ENCODE measurements around the gene C9orf85. TPM values are rescaled to one million over a fixed set of nuclear protein-coding genes. Genes with fewer than 3 reads are reported as not detected.
"Not testable (repeated sequence)": the region's sequence is repeated elsewhere in the genome, so short reads cannot be mapped to it uniquely, and the experiment has no call there.

The C9orf85 gene
- total RNA-seq, 2 donors from 2014 or later: 5.4 to 6.2 TPM

DNA sequence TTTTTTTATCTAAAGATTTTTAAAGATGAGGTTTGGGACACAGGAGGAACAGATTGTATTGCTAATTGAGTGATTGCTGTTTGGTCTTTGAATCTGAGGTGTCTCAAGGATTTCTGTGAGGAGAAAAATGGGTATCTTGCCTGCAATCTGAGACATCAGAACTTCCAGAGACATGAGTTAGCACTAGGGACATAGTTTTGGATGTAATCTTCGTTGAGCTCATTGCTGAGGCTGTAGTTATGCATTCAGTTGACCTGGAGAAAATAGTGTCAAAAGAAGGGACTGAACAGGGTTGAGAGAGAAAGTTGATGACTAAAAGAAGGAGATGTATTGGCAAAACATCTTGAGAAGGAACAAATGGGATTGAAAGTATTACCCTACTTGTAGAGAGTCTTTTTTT lies 24.6 kb downstream of the C9orf85 start:
- H3K4me1 Mint-ChIP-seq: peaks cover 20% of the 10 kb centered on the region

DNA sequence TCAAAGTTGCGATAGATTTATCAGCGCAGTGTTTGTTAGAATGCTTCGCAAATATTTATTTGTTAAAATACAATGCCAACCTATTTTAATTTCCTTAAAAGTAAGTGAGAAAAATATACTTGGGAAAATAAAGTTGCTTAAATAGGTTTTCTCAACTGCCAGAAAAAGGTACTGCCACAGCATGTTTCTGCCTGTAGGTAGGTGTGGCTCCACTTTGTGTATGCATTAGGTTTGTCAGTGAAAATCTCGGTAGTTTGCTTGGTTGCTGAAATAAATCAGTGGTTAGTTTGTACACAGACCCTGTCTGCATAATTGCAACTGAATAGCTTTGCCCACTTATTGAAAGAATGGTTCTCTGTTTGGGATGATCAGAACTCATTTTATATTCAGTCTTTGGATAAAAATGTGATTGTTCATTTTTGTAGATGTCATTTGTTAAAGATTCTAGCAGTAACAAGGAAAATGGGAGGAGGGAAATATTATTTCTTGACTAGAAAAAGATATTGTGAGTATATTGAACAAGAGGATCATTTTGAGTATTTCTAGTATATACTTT lies 25.7 kb downstream of the C9orf85 start:
- H3K27ac Mint-ChIP-seq: no peak overlapping the region

More for the DNA sequence above, 24.6 kb downstream of the C9orf85 start:
- Mint-ChIP-seq H3K36me3 (ENCODE audit: low read depth) (no peaks in the 10 kb centered on the region), H3K27ac (no peak overlapping the region), H3K4me3 (no peak overlapping the region), H3K27me3 (no peaks in the 10 kb centered on the region)
- no peaks in the 10 kb centered on the region for H3K9me3 ChIP-seq (ENCODE audit: control insufficient read depth, low read length, poor library complexity, severe bottlenecking)
- ATAC-seq (no peak), DNase-seq (no peak)

DNA sequence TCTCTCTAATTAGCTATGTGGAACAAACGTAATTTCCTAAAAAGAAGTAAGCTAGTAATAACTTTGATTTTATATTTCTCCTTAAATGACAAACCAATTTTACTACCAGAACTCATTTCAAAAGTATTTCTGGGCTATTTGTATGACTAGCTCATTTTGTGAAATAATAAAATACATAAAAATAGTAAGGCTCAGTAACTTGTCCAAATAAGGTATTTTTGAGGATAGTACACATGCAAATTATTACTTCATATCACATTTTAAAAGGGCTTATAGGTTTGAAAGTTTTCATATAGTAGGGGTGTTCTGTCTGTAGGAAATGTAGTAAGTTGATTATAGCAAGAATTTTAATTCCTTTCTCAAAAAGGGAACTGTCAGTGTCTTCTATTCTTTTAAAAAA lies 26.5 kb downstream of the C9orf85 start:
- no peak for ATAC-seq
- H3K4me3 Mint-ChIP-seq: no peak overlapping the region
- H3K9me3 ChIP-seq (ENCODE audit: control insufficient read depth, low read length, poor library complexity, severe bottlenecking): no peaks in the 10 kb centered on the region
- peaks cover 29% of the 10 kb centered on the region for H3K4me1 Mint-ChIP-seq
- no peak overlapping the region for H3K27ac Mint-ChIP-seq
- DNase-seq: no peak
- H3K36me3 Mint-ChIP-seq (ENCODE audit: low read depth): no peaks in the 10 kb centered on the region
- H3K27me3 Mint-ChIP-seq: no peaks in the 10 kb centered on the region

More for the DNA sequence above, 25.7 kb downstream of the C9orf85 start:
- Mint-ChIP-seq H3K4me3 (no peak overlapping the region), H3K4me1 (peaks cover 29% of the 10 kb centered on the region), H3K27me3 (no peaks in the 10 kb centered on the region), H3K36me3 (ENCODE audit: low read depth) (no peaks in the 10 kb centered on the region)
- ATAC-seq (no peak), DNase-seq (no peak)
- H3K9me3 ChIP-seq (ENCODE audit: control insufficient read depth, low read length, poor library complexity, severe bottlenecking): no peaks in the 10 kb centered on the region

DNA sequence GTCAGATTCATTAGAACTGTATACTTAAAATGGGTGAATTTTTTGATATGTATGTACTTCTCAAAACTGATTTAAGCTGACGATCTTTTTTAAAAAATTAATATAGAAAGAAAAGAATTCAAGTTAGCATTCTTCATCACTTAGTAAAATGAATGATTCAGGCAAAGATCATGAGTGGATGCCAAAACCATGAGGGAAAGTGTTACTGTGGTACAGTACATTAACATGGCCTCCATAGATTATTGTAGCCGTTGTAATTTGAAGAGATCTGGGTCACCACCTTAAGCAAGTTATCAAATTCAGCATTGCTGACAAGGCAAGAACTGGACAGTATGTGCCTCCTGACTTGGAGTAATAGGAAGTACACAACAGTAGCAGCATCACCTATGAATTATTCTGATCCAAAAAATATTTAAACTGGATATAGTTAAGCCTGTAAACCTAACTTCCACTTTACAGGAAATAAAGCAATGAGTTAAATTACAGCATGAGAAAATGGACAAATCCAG lies 29.7 kb downstream of the C9orf85 start:
- no peaks in the 10 kb centered on the region for H3K27me3 Mint-ChIP-seq
- no peak overlapping the region for H3K27ac Mint-ChIP-seq
- H3K9me3 ChIP-seq (ENCODE audit: control insufficient read depth, low read length, poor library complexity, severe bottlenecking): no peaks in the 10 kb centered on the region
- ATAC-seq (no peak), DNase-seq (no peak)
- H3K36me3 Mint-ChIP-seq (ENCODE audit: low read depth): no peaks in the 10 kb centered on the region
- peaks cover 26% of the 10 kb centered on the region for H3K4me1 Mint-ChIP-seq
- no peak overlapping the region for H3K4me3 Mint-ChIP-seq

DNA sequence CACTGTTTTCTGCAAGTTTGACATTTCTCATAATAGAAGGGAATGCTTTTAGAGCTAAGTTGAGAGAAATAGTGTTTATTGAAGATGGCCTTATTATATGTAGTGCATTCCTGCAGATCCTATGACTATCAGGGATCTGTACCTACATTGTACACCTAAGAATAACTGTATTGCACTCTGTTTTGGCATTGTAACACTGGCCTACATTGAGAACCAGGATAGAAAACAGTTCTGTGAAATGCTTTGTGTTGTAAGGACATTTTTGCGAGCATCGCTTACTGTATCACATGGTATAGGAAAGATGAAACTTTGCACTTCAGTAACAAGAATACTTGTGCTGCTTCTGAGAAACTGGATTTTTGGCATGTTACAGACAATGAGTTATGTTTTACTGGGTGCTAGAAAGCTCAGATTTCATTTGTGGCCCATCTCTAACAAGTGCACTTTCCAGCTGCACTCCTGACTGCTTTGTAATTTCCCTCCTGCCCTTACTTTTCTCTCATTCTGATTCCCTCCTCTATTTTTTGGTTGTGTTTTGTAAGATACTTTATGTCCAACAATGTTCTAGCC lies 30.6 kb downstream of the C9orf85 start:
- ATAC-seq: no peak
- Mint-ChIP-seq H3K27ac (no peak overlapping the region), H3K4me1 (peaks cover 25% of the 10 kb centered on the region), H3K36me3 (ENCODE audit: low read depth) (peaks cover under 1% of the 10 kb centered on the region), H3K4me3 (no peak overlapping the region), H3K27me3 (no peaks in the 10 kb centered on the region)
- no peaks in the 10 kb centered on the region for H3K9me3 ChIP-seq (ENCODE audit: control insufficient read depth, low read length, poor library complexity, severe bottlenecking)
- no peak for DNase-seq

DNA sequence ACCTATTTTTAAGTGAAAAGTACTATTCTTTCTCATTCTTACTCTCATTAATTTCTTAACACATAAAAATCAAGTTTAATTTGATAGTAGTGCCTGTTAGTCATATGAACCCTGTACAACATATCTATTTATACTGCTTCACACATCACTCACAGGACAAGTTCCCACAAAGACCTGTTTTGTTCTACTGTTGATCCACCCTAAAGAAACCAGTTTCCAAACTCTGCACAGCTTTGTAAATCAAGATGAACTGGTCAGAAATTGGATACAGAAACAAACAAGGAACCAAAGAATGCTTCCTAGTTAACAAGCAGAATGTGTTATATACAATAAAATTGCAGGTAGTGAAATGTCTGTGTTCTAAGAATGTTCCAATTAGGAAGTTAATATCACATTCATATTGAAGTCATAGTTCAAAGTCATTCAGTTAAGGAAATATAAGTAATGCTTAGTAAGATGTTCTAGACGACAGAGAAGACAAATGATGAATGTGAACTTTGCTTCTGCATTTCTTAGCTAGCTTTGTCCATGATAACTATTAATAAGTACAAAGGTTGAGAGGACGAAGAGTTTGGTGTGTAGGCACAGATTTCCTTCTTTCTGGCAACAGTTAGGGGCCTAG lies 33.4 kb downstream of the C9orf85 start:
- H3K4me3 Mint-ChIP-seq: no peak overlapping the region
- peaks cover 2% of the 10 kb centered on the region for H3K36me3 Mint-ChIP-seq (ENCODE audit: low read depth)
- peaks cover 19% of the 10 kb centered on the region for H3K4me1 Mint-ChIP-seq
- DNase-seq: no peak
- no peaks in the 10 kb centered on the region for H3K27me3 Mint-ChIP-seq
- no peaks in the 10 kb centered on the region for H3K9me3 ChIP-seq (ENCODE audit: control insufficient read depth, low read length, poor library complexity, severe bottlenecking)
- no peak for ATAC-seq
- peak overlapping the region; percentile 66 for H3K27ac Mint-ChIP-seq

DNA sequence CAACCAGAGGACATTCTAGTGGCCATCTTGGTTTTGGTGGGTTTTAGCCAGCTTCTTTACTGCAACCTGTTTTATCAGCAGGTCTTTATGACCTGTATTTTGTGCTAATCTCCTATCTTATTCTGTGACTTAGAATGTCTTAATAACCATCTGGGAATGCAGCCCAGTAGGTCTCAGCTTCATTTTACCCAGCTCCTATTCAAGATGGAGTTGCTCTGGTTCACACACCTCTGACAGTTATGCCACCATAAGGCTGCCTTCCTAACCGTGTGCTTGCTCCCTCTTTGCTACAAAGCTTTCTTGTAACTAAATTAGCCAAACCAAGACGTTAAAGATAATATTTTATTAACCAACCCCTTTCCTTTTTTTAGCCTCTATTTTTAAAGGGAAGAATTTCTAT lies 43.2 kb downstream of the C9orf85 start:
- ATAC-seq; H3K36me3 Mint-ChIP-seq (ENCODE audit: low read depth): not testable (repeated sequence)

DNA sequence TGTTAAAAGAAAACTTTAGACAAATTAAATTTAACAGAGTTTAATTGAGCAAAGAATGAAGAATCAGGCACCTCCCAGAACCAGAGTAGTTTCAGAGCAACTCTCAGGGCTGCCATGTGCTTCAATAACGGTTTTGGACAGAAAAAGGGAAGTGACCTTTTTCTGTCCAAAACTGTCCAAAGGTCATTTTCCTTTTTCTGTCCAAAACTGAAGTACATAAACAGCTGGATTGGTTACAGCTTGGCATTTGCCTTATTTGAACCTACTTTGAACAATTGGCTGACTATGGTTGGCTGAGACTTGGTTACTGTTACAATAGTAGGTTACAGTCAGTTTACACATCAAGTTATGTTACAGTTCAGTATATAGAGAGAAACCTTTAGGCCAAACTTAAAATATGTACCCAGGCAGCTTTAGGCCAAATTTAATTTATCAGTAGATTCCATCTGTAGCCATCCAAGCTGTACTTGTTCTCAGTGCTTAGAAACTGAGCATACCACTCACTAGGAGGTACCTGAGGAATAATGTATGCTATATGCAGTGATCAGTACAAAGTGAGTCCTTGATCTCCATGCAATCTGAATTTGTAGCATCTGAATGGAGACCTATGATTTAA lies 44.0 kb downstream of the C9orf85 start:
- no peaks in the 10 kb centered on the region for H3K27me3 Mint-ChIP-seq
- no peak for ATAC-seq
- no peak overlapping the region for H3K4me3 Mint-ChIP-seq
- H3K9me3 ChIP-seq (ENCODE audit: control insufficient read depth, low read length, poor library complexity, severe bottlenecking): no peaks in the 10 kb centered on the region
- peaks cover 4% of the 10 kb centered on the region for H3K4me1 Mint-ChIP-seq
- DNase-seq: no peak
- peaks cover 3% of the 10 kb centered on the region for H3K36me3 Mint-ChIP-seq (ENCODE audit: low read depth)
- H3K27ac Mint-ChIP-seq: no peak overlapping the region

More for the DNA sequence above, 43.2 kb downstream of the C9orf85 start:
- H3K4me3 Mint-ChIP-seq; DNase-seq; H3K9me3 ChIP-seq (ENCODE audit: control insufficient read depth, low read length, poor library complexity, severe bottlenecking); H3K27ac Mint-ChIP-seq; H3K27me3 Mint-ChIP-seq; H3K4me1 Mint-ChIP-seq: not testable (repeated sequence)

DNA sequence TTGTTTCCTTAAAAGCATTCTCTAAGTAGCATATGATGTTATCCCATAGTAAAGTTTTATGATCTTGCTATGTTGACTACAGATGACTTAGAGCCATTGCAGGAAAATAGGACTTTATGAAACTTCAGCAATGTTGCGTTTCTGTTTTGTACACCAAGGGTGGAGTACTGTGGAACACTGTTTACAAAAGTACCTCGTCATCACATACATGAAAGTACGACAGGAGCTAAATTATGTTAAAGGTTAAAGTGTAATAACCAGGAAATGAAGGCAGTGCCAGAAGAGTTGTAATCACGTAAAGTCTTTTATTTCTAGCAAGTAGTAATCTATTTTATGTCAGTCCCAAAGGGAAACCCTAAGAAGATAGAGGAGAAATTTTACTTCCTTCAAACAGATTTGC lies 50.9 kb downstream of the C9orf85 start:
- Mint-ChIP-seq H3K27ac (no peak overlapping the region), H3K36me3 (ENCODE audit: low read depth) (peaks cover 8% of the 10 kb centered on the region), H3K27me3 (no peaks in the 10 kb centered on the region), H3K4me1 (peaks cover 2% of the 10 kb centered on the region), H3K4me3 (no peak overlapping the region)
- ATAC-seq (no peak), DNase-seq (no peak)
- H3K9me3 ChIP-seq (ENCODE audit: control insufficient read depth, low read length, poor library complexity, severe bottlenecking): no peaks in the 10 kb centered on the region

DNA sequence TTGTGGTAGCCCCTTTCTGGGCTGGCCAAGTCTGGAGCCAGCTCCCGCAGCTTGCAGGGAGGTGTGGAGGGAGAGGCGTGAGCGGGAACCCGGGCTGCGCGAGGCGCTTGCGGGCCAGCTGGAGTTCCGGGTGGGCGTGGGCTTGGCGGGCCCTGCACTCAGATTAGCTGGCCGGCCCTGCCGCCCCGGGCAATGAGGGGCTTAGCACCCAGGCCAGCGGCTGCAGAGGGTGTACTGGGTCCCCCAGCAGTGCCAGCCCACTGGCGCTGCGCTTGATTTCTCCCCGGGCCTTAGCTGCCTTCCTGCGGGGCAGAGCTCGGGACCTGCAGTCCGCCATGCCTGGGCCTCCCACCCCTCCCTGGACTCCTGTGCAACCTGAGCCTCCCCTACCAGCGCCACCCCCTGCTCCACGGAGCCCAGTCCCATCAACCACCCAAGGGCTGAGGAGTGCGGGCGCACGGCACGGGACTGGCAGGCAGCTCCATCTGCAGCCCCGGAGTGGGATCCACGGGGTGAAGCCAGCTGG lies 52.1 kb downstream of the C9orf85 start:
- not testable (repeated sequence) for H3K4me3 Mint-ChIP-seq; H3K36me3 Mint-ChIP-seq (ENCODE audit: low read depth); H3K27ac Mint-ChIP-seq; H3K4me1 Mint-ChIP-seq; ATAC-seq; DNase-seq; H3K9me3 ChIP-seq (ENCODE audit: control insufficient read depth, low read length, poor library complexity, severe bottlenecking); H3K27me3 Mint-ChIP-seq

DNA sequence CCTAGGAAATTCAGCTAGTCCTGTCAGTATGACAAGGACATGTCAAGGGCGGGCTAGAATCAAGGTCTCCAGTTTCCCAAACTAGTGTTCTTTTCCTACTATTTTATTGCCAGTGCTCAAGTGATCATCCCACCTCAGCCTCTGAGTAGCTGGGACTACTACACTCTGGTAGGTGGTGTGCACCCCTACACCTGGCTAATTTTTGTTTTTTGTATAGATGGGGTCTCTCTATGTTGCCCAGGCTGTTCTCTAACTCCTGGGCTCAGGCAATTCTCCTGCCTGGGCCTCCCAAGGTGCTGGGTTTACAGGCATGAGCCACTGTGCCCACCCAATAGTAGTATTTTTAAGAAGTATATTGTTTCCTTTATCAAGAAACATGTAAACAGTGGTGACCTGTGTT lies 54.0 kb downstream of the C9orf85 start:
- Mint-ChIP-seq H3K27me3 (no peaks in the 10 kb centered on the region), H3K4me3 (no peak overlapping the region), H3K36me3 (ENCODE audit: low read depth) (peaks cover 9% of the 10 kb centered on the region), H3K4me1 (no peaks in the 10 kb centered on the region), H3K27ac (no peak overlapping the region)
- H3K9me3 ChIP-seq (ENCODE audit: control insufficient read depth, low read length, poor library complexity, severe bottlenecking): no peaks in the 10 kb centered on the region
- DNase-seq: no peak
- ATAC-seq: no peak

DNA sequence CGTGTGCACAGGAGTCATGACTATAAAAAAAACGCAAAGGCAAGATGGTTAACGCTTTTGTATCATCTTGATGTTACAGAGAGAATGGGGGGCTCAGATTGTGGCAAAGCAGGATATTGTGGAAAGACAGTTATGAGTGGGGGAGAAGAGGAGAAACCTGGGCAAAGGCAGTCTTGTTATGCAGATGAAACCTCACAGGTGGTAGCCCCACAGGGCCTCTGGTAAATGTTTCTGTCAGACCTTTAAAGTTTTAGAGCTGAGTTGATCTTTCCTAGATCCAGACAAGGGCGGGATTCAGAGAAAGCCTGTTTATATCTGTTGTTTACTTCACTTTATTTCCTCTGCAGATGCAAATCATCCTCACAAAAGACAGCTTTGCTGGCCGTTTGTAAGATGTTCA lies 55.2 kb downstream of the C9orf85 start:
- Mint-ChIP-seq H3K36me3 (ENCODE audit: low read depth) (peaks cover 9% of the 10 kb centered on the region), H3K4me1 (no peaks in the 10 kb centered on the region), H3K27ac (no peak overlapping the region), H3K4me3 (no peak overlapping the region), H3K27me3 (no peaks in the 10 kb centered on the region)
- ATAC-seq: no peak
- DNase-seq: no peak
- H3K9me3 ChIP-seq (ENCODE audit: control insufficient read depth, low read length, poor library complexity, severe bottlenecking): no peaks in the 10 kb centered on the region

DNA sequence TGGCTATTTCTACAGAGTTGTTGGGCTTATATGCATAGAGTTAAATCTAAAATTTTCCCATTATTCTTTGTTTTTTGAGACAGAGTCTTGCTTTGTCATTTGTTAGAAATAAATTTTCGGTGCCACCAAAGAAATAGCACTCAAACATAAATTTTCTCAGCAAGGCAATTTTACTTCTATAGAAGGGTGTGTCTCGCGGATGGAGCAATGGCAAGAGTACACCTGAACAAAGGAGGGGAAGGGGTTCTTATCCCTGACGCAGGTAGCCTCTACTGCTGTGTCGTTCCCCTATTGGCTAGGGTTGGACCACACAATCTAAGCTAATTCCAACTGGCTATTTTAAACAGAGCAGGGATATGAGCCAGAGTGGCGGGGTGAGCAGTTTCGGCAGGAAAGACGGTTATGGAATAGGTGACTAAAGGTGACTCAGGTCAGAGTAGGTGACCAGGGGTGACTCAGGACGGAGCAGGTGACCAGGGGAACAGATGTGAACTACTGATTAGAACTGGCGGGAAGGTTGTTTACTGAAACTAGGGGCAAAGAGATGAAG lies 57.2 kb downstream of the C9orf85 start:
- Mint-ChIP-seq H3K36me3 (ENCODE audit: low read depth) (peaks cover 9% of the 10 kb centered on the region), H3K4me1 (peaks cover 2% of the 10 kb centered on the region), H3K27me3 (no peaks in the 10 kb centered on the region), H3K27ac (no peak overlapping the region), H3K4me3 (no peak overlapping the region)
- DNase-seq (no peak), ATAC-seq (no peak)
- no peaks in the 10 kb centered on the region for H3K9me3 ChIP-seq (ENCODE audit: control insufficient read depth, low read length, poor library complexity, severe bottlenecking)
